GM23338 (cell line): Measurements from ENCODE around the gene GAREM1.

ENCODE experiments used
- CREB1 ChIP-seq: fragments of 250-450 bp; sonication (Bioruptor Pico); IDR thresholded peaks from 2 replicates; pipeline ENCODE4 v1.5.0; 2020; ENCODE audit warnings: low read depth, mild to moderate bottlenecking, moderate library complexity
- CTCF ChIP-seq, 2 experiments: fragments of 200-600 bp in 1 of 2; sonication (generic) in 1 of 2; conservative IDR thresholded peaks; 2 replicates each; pipeline versions ENCODE4 v1.5.1 to v1.6.1; 2016 to 2017; ENCODE audit warnings: antibody characterized with exemption in 2 of 2, low read depth in 2 of 2, mild to moderate bottlenecking in 2 of 2, moderate library complexity in 1 of 2
- EZH2 ChIP-seq: fragments of 200-600 bp; sonication (generic); IDR thresholded peaks from one replicate; pipeline ENCODE4 v1.8.0; 2017; ENCODE audit warnings: antibody characterized with exemption, mild to moderate bottlenecking, low read depth; ENCODE audit not compliant: unreplicated experiment
- EZH2phosphoT487 ChIP-seq: fragments of 200-600 bp; sonication (generic); IDR thresholded peaks from one replicate; pipeline ENCODE4 v1.8.1; 2018; ENCODE audit warnings: antibody characterized with exemption; ENCODE audit not compliant: unreplicated experiment

- peak in 1 of 2 experiments; percentile 32; a peak in 2 of 4 replicates for TF ChIP-seq CTCF (conservative IDR thresholded peaks at IDR 0.05; ENCODE audit: low read depth in 2 of 2)
- no peak for TF ChIP-seq EZH2
- TF ChIP-seq CREB1, result no peak
- no peak for TF ChIP-seq EZH2phosphoT487
These were observed 136.9 kb downstream of the GAREM1 start for GRCh38 chr18:32333781-32334180.
